Gastrocnemius medialis (tissue), 4 donors: Measurements from ENCODE around the gene ZNF664. TPM values are rescaled to one million over a fixed set of nuclear protein-coding genes. Genes with fewer than 3 reads are reported as not detected.

Experiments used
- ATAC-seq, 2 donors: fragments of 150-250 bp; one replicate each; pipeline ENCODE4 v1.9.1; 2016
- DNase-seq, 2 donors: peaks; one replicate each; pipeline ENCODE4 v3.0.0-alpha.2; 2019
- H3K27ac ChIP-seq, 4 donors: fragments of 200-600 bp; sonication (generic); 1 replicate in 1 of 4; 2 replicates in 3 of 4; pipeline ENCODE4 v1.5.1; 2016 to 2018; ENCODE audit warnings: mild to moderate bottlenecking in 2 of 4, moderate library complexity in 1 of 4
- H3K27me3 ChIP-seq, 3 donors: fragments of 200-600 bp; sonication (generic) in 2 of 3; 1 replicate in 1 of 3; 2 replicates in 2 of 3; pipeline versions ENCODE4 v1.5.1 to v1.6.0; 2016 to 2019; ENCODE audit warnings: mild to moderate bottlenecking in 1 of 3, moderate library complexity in 1 of 3
- H3K36me3 ChIP-seq, 2 donors: fragments of 200-600 bp; sonication (generic) in 1 of 2; one replicate each; pipeline ENCODE4 v1.5.1; 2017 to 2018
- H3K4me1 ChIP-seq, 2 donors: fragments of 200-600 bp; sonication (generic) in 1 of 2; one replicate each; pipeline ENCODE4 v1.5.1; 2016 to 2017; ENCODE audit warnings: mild to moderate bottlenecking in 2 of 2
- H3K4me3 ChIP-seq, 4 donors: fragments of 200-600 bp; sonication (generic) in 3 of 4; 1 replicate in 1 of 4; 2 replicates in 3 of 4; pipeline ENCODE4 v1.5.1; 2016 to 2019; ENCODE audit warnings: mild to moderate bottlenecking in 2 of 4
- H3K9me3 ChIP-seq, 3 donors: fragments of 200-600 bp; sonication (generic) in 2 of 3; 1 replicate in 1 of 3; 2 replicates in 2 of 3; pipeline ENCODE4 v1.5.1; 2016 to 2019
- CTCF ChIP-seq, 5 experiments: fragments of 450-650 bp in 3 of 5; fragments of 200-600 bp in 2 of 5; sonication (generic) in 2 of 5; IDR thresholded peaks in 4 of 5; conservative IDR thresholded peaks in 1 of 5; 1 replicate in 4 of 5; 2 replicates in 1 of 5; pipeline ENCODE4 v1.5.1; 2016 to 2019; ENCODE audit warnings: antibody characterized with exemption in 5 of 5, mild to moderate bottlenecking in 3 of 5, moderate library complexity in 3 of 5
- POLR2A ChIP-seq, 2 donors: fragments of 450-650 bp; IDR thresholded peaks; one replicate each; pipeline ENCODE4 v1.6.1; 2017; ENCODE audit warnings: antibody characterized with exemption in 2 of 2, mild to moderate bottlenecking in 2 of 2, moderate library complexity in 2 of 2
- in situ Hi-C, 4 donors: fragments of 200-750 bp; cut with MboI; loops; one replicate each; pipeline versions ENCODE4 v1.15.0 to v1.8.0; 2017; ENCODE audit warnings: low sequenced_read_pairs in 4 of 4
- intact Hi-C: fragments of 100-400 bp; cut with DNase I; formaldehyde crosslinking; loops from one replicate; pipeline ENCODE4 v1.15.1; 2023; ENCODE audit warnings: low total_unique reads
- total RNA-seq, 4 donors: library from RNA; depleted of rRNA; stranded (reverse); fragments of >200 nt; gene quantifications; one replicate each; pipeline versions ENCODE4 v1.1.0 to v1.2.3, GENCODE V29; 2016

ZNF664 gene
- total RNA-seq, 4 donors from 2014 or later, result 18.1 to 37.0 (median 32.6) TPM

- H3K4me3 ChIP-seq, result no peak overlapping the region
- no peak overlapping the region for H3K27ac ChIP-seq
- H3K9me3 ChIP-seq, result no peaks in the 10 kb centered on the region
- intact Hi-C loops, result no loop called here
- no peaks in the 10 kb centered on the region for H3K27me3 ChIP-seq
- peaks cover 0 to 6% of the 10 kb centered on the region in 2 donors for H3K4me1 ChIP-seq
- DNase-seq (no peak), ATAC-seq (no peak)
- TF ChIP-seq CTCF (IDR thresholded peaks at IDR 0.05 in 4 of 5, conservative IDR thresholded peaks at IDR 0.05 in 1 of 5) (no peak), POLR2A (IDR thresholded peaks at IDR 0.05) (no peak)
- no peaks in the 10 kb centered on the region for H3K36me3 ChIP-seq
- in situ Hi-C loops, result no loop called here
Observed at GRCh38 chr12:123949770-123950165, 23.2 kb upstream of the ZNF664 start.

- intact Hi-C loops (no loop called here), in situ Hi-C loops (no loop called here)
- ATAC-seq (no peak), DNase-seq (no peak)
- H3K4me1 ChIP-seq, result peaks cover 0 to 6% of the 10 kb centered on the region in 2 donors
- H3K4me3 ChIP-seq, result no peak overlapping the region
- no peaks in the 10 kb centered on the region for H3K36me3 ChIP-seq
- H3K27ac ChIP-seq, result no peak overlapping the region
- H3K27me3 ChIP-seq, result no peaks in the 10 kb centered on the region
- no peak for TF ChIP-seq POLR2A (IDR thresholded peaks at IDR 0.05)
- no peak for TF ChIP-seq CTCF (IDR thresholded peaks at IDR 0.05 in 4 of 5, conservative IDR thresholded peaks at IDR 0.05 in 1 of 5)
- no peaks in the 10 kb centered on the region for H3K9me3 ChIP-seq
Observed at GRCh38 chr12:123950476-123951349, 22.3 kb upstream of the ZNF664 start.

GRCh38 chr12:123951467-123951866 lies 21.5 kb upstream of the ZNF664 start:
- no peak for ATAC-seq

GRCh38 chr12:123952037-123952436 lies 21.0 kb upstream of the ZNF664 start:
- no peaks in the 10 kb centered on the region for H3K27me3 ChIP-seq
- ATAC-seq (no peak), DNase-seq (no peak)
- TF ChIP-seq CTCF (IDR thresholded peaks at IDR 0.05 in 4 of 5, conservative IDR thresholded peaks at IDR 0.05 in 1 of 5) (no peak), POLR2A (IDR thresholded peaks at IDR 0.05) (no peak)
- in situ Hi-C loops, result no loop called here
- H3K4me1 ChIP-seq, result peaks cover 0 to 6% of the 10 kb centered on the region in 2 donors
- H3K4me3 ChIP-seq, result no peak overlapping the region
- intact Hi-C loops, result no loop called here
- H3K27ac ChIP-seq, result no peak overlapping the region
- no peaks in the 10 kb centered on the region for H3K36me3 ChIP-seq
- no peaks in the 10 kb centered on the region for H3K9me3 ChIP-seq

More at GRCh38 chr12:123951467-123951866, 21.5 kb upstream of the ZNF664 start:
- Histone ChIP-seq H3K9me3 (no peaks in the 10 kb centered on the region), H3K36me3 (no peaks in the 10 kb centered on the region), H3K27ac (no peak overlapping the region), H3K4me1 (peaks cover 0 to 6% of the 10 kb centered on the region in 2 donors), H3K27me3 (no peaks in the 10 kb centered on the region), H3K4me3 (no peak overlapping the region)
- TF ChIP-seq POLR2A (IDR thresholded peaks at IDR 0.05) (no peak), CTCF (IDR thresholded peaks at IDR 0.05 in 4 of 5, conservative IDR thresholded peaks at IDR 0.05 in 1 of 5) (no peak)
- in situ Hi-C loops, result no loop called here
- DNase-seq, result no peak
- intact Hi-C loops, result no loop called here
